ENCODE measurements around the gene FMOD.

DNA sequence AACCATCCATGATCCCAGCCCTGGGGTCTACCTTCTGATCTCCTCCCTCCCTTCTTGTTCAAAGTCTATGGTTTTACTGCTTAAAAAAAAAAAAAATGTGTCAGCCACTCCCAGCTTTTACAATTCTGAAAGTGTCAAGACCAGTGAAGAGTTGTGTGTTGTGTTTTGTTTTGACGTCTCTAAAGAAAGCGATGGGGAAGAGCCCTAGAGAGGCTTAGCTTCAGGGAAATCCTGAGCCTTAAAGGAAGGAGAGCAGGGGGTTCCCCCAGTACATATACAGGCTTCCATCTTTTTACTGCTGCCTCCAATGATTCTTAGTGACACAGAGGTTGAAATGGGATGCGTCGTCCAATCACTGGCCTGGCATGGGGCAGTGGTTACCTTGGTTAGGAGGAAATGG, 13.9 kb upstream of the FMOD start:
- TF ChIP-seq, protein P1, sequence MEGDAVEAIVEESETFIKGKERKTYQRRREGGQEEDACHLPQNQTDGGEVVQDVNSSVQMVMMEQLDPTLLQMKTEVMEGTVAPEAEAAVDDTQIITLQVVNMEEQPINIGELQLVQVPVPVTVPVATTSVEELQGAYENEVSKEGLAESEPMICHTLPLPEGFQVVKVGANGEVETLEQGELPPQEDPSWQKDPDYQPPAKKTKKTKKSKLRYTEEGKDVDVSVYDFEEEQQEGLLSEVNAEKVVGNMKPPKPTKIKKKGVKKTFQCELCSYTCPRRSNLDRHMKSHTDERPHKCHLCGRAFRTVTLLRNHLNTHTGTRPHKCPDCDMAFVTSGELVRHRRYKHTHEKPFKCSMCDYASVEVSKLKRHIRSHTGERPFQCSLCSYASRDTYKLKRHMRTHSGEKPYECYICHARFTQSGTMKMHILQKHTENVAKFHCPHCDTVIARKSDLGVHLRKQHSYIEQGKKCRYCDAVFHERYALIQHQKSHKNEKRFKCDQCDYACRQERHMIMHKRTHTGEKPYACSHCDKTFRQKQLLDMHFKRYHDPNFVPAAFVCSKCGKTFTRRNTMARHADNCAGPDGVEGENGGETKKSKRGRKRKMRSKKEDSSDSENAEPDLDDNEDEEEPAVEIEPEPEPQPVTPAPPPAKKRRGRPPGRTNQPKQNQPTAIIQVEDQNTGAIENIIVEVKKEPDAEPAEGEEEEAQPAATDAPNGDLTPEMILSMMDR (IDR thresholded peaks at IDR 0.05) = no peak
- TF ChIP-seq POLR2A (IDR thresholded peaks at IDR 0.05) = no peak
